WI38 (cell line): Measurements from ENCODE around the gene DPYSL3.

ENCODE experiments used
- H3K4me3 ChIP-seq: 2 replicates; pipeline ENCODE4 v1.5.1; 2011; ENCODE audit warnings: low read depth, mild to moderate bottlenecking, control low read depth, low read length
- CTCF ChIP-seq: IDR thresholded peaks from 2 replicates; pipeline ENCODE4 v1.5.1; 2012; ENCODE audit warnings: low read depth, mild to moderate bottlenecking, control low read depth, low read length

Gene DPYSL3

GRCh38 chr5:147458581-147458980 lies 51.3 kb downstream of the DPYSL3 start:
- TF ChIP-seq CTCF = no peak
- H3K4me3 ChIP-seq = no peak overlapping the region

- H3K4me3 ChIP-seq = no peak overlapping the region
- no peak for TF ChIP-seq CTCF
Measured at GRCh38 chr5:147455822-147456450, 53.9 kb downstream of the DPYSL3 start.

DNA sequence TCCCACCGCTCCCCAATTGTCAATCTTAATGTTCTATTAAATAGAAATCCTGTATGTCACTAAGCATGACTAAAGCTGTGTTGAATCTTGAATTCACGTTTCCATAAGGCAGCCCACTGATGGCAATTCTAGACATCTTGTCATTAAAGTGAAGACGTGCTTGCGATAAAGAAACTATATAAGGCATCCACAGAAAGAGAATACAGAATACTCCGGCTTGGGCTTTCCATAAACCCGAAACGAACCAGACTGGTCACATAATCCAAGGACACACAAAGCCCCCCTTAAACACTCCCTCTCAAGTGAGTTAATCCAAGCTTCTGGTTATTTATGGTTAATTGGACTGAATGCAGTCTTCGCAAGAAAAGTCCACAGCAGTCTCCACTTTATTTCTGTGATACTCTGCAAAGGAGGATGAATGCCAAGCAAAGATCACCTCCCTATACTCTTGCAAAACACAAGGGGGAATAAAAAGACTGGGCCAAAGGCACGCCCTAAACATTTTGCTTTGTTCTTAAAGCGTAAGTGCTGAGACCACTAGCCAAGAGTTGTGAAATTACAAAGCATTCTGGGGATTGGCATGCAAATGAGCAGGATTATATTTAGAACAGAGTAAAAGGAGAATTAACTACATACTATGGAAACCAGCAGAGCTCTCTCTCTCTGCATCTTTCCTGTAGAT lies 54.7 kb downstream of the DPYSL3 start:
- H3K4me3 ChIP-seq = no peak overlapping the region
- no peak for TF ChIP-seq CTCF

DNA sequence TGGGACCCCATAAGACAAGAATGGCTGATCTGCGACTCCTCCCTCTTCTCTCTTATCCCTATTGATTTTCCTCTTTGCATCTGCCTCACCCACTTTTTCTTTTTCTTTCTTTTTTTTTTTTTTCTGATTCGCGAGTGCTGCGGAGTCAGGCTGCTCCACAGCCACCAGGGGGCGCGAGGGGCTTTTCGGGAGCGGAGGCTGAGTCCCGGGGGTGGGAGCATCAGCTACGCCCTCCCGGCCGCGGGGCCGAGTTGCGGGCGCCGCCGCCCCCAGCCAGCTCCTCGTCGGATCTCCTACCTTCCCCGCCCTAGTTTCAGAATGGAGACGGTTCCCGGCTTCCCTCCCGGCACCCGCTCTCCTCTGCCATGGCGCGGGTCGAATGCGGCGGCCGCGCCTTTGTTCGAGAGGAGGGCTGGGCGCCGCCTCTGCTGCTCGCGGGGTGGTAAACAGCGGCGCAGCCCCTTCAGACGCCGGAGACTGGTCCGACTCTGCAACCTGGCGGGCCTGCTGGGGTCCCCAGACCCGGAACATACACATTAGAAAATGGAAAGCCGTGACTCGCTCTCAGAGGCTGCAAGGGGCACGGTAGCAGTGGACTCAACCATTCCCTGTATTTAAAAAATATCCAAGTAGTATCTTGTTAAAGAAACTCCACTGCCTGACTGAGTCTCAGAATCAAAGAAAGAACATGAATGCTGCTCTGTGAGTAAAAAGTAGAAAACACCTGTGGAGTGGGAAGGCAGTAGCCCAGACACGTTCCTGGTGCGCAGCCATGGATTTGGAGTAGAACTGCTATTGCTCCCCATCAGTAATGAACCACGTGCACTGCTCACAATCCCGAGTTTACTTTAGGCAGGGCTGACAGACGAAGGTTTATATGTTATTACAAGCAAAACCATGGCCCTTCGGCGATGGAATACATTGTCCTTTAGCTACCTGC lies 55.7 kb downstream of the DPYSL3 start:
- peak; percentile 84 for TF ChIP-seq CTCF
- peak overlapping the region; percentile 88 for H3K4me3 ChIP-seq

DNA sequence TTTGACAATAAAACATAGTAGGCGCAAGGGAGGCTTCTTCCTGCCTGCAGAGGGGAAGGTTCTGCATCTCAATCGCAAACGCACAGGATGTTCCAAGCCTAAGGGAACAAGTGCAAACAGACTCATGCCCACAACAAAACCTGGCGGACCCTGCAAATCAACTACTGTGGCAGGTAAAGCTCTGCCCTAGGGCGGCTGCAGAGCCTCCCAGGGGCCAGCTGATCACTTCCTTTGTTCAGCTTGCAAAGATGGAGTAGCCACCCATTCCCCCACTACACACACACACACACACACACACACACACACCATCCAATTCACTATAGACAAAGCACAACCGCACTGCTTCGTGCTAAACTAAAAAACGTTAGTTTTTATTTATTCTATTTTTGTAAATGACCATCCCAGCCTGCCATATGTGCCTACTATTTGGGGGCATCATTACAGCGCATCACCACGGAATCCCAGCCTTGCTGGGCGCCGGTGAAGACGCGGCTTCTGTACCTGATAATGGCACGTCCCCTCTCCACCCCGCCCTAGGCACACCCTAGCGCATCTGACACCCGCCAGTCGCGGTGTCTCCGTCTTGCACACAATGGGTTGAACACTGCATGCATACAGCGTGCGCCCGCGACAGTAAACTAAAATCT lies 57.6 kb downstream of the DPYSL3 start:
- H3K4me3 ChIP-seq = peak overlapping the region; percentile 88

GRCh38 chr5:147451193-147451592 lies 58.7 kb downstream of the DPYSL3 start:
- no peak for TF ChIP-seq CTCF
- H3K4me3 ChIP-seq = no peak overlapping the region

More for the DNA sequence above, 57.6 kb downstream of the DPYSL3 start:
- no peak for TF ChIP-seq CTCF
